ENCODE results near the gene PLA2G4E.

Gene PLA2G4E

DNA sequence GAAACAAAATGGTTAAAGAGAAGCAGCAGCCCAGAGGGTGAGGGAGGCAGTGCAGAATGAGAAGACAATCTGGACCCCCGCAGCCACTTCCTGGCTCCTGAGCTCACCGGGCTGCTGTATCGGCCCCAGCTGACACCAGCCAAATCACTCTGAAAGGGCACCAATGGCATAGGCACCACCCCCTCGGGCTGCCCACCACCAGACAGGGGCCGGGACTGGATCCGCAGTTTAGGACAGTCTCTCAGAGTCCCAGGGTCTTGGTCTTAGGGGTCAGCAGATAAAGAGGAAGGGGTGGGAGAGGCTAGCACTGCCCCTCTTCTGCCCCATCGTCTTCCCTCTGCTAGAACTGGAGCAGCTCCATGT lies 30.6 kb downstream of the PLA2G4E start:
- no peak for DNase-seq

DNA sequence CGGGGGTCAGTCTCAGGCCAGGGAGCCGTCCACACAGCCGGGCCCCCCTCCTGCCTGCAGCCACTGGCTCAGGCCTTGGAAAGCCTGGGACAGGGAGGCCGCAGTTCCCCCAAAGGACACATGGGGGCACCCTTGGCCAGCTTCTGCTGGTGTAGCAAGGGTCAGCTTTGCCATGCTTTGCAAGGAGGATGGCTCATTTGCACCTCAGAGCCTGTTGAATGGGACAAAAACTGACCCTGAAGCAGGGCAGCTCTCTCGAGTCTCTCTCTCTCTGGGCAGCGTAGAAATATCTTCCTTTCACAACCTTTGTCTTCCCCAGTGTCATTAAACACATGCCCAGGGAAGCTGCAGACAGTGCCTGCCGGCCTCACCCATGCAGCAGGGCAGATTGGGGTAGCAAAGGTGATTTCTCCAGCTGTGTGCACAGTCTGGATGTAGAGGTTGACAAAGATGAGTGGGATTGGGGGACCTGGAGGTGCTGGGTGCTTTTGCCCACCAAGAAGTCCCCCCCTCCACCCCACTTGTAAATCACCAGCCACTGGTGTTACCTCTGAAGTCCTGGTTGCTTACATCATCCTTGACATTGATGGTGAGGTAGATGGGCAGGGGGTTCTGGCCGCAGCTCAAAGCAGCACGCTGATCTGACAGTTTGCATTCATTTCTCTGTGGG lies 31.1 kb downstream of the PLA2G4E start:
- DNase-seq: peak; percentile 58

DNA sequence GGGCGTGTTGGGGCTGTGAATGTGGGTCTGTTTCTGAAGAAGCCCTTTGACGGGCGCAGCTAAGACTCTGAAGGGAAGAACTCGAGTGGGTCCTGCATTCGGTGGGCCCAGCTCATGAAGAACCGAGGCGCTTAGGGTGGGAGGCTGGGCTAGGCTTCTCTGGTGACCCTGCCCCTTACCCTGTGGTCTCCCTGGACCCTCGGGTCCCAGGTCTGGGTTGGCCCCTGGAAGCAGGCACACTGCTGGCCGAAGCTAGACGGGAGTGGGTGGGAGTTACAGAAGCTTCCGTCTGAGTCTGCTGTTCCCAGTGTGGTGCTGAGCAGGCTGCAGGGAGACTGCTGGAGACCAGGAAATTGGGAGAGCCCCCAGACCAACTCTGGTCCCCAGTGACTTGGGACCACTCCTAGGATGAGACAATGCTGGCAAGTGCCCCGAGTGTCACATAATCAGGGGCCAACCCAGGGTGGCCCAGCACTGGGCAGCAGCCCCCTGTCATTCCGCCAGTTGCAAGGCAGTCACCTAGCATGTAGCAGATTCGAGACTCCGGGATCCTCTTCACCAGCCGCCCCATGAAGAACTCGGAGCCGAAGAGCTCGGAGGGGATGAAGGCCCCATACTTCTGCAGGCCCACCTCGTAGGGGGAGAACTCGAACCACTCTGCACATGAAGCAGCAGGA lies 31.8 kb downstream of the PLA2G4E start:
- DNase-seq: no peak

DNA sequence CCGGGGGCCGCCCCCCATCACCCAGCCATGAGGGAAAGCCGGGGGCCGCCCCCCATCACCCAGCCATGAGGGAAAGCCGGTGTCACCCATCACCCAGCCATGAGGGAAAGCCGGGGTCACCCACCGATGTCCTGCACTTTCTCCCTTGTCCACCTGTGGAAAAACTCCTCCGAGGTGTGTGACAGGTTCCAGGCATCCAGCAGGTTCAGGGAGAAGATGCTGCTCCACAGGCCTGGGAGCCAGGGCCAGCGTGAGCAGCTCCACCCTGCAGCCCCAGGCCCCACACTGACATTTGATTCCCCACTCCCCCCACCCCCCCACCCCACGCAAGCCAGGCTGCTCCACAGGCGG lies 32.9 kb downstream of the PLA2G4E start:
- no peak for DNase-seq

DNA sequence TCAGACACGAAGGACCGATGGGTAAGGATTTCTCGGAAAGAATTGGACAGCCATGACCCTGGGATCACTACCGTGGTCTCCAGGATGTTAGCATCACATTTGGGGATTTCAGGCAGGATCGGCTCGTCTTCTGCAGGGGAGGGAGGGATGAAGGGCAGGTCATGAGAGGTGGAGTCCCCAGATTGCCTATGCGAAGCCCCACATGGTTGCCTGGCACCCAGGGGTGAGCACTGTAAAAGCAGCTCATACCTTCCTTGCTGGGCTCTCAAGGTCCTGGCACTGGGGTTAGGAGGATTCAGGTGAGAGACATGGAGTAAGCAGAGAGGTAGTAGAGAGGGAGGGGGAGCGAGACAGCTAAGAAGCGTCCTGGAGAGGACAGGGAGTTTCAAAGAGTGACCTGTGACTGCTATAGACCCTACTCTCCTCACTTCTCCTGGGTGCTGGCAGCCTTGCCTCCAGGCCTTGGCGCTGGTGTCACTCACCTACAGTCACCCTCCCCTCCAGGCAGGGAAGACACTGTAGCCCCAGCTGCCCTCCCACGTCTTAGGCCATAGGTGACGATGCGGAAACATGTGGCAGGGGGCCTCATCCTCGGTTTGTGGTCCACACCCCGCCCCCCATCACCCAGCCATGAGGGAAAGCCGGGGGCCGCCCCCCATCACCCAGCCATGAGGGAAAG lies 33.5 kb downstream of the PLA2G4E start:
- DNase-seq: no peak

DNA sequence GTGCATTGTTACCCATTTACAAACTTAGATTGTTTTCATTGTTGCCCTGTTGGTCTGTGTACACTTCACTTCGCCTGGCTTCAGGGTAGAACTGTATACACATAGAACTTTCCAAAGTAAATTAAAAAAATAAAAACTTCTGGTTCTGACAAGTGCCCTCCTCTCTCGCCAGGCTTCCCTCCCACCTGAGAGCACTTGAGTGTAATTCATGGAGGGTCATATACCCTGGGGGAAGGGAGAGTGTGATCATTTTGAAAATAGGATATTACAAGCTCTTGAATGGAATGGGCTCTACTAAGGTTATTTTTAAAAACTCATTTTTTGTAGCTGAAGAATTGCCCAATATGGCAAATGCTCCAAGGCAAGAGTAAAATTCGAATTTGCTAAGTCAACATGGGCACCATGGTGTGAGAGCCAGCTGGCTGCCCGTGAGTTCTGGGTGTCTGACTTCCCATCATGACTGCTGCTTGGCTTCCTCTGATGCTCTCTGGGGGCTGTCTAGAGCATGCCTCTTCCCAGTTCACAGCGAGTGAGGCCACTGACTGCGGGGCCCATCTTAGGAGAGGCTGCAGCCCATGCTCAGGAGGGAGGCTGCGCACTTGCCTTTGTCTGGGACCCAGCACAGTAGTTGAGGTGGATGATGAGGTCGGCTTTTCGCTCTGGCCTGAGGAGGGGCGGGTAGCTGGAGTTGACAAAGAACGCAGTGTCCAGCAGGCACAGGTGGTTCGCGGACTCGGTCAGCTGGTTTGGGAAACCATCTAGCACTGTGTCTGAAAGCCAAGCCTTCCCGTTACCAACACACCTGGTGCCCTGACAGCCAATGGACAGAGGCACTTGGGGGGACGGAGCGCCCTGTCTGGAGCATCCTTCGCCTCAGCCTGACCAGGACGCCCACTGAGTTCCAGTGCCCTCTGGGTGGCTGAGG lies 35.3 kb downstream of the PLA2G4E start:
- no peak for DNase-seq

DNA sequence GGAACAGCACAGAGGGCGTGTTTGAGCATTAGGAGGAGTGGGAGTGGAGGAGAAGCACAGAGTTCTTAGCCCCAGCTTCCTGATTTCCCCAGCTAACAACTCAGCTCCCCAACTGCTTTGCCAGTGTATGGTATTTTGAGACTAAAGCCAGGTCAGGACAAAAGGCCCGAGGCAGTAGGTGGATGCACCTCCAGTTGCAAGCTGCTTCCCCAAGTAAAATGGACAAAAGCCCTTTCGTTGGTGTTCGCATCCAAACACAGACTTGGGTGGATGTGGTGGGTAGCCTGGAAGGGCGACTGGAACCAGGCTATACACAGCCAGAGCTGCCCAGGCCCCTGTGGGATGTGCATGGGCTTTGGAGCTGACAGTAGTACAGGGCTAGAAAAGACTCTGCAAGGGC lies 36.2 kb downstream of the PLA2G4E start:
- no peak for DNase-seq

DNA sequence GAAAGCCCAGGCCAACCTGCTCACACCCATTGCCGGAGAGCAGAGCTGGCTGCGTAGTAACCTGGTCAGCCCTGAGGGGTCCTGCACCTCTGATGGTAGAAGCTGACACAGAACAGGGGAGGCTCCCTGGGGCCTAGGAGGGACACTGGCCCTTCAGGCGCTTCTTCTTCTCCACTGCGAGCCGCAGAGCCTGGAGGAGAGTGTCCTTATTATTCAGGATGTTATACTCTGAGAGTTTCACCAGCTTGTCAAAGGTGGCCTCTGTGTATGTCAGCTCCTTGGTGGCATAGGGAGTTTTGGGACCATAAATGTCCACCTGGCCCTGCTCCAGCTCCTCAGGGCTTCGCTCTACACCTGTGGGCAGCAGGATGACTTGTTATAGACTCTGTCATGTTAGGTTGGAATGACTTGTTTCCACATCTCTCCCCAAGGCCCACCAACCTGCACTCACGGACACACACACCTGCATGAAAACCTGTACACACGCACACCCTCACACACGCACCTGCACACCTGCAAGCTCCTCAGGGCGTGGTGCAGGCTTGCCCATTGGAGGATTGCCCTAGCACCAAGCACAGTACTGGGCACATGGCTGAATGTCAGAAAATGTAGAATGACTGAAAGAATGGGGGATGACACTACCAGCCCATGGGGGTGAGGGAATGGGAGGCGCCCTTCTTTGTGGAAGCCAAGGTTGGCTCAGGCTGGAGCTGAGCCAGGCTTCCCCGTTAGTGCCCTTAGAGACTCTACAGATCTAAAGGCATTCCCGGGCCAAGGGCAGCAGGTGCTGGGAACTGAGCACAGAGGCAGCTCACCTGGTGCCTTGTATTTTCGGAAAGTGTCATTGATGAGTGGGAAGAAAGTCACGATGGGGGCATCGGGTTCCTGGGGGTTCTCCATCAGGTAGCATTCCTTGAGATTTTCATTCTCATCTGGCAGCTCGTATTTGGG lies 36.9 kb downstream of the PLA2G4E start:
- DNase-seq: no peak

DNA sequence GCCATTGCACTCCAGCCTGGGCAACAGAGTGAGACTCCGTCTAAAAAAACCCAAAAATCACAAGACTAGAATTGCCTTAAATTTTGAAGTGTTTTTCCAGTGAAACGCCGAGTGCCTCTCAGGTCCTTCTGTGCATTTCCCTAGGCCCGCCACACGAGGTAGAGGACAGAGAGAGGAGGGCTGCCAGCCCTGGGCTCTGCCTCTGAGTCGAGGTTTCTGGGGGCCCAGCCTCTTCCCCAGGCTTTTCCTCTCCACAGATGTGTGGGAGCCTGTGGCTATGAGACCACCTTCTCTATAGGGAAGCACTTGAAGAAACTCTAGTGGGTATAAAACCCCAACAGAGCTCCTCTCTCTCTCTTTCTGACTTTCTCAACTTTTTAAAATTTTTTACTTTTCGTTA lies 37.6 kb downstream of the PLA2G4E start:
- DNase-seq: no peak

DNA sequence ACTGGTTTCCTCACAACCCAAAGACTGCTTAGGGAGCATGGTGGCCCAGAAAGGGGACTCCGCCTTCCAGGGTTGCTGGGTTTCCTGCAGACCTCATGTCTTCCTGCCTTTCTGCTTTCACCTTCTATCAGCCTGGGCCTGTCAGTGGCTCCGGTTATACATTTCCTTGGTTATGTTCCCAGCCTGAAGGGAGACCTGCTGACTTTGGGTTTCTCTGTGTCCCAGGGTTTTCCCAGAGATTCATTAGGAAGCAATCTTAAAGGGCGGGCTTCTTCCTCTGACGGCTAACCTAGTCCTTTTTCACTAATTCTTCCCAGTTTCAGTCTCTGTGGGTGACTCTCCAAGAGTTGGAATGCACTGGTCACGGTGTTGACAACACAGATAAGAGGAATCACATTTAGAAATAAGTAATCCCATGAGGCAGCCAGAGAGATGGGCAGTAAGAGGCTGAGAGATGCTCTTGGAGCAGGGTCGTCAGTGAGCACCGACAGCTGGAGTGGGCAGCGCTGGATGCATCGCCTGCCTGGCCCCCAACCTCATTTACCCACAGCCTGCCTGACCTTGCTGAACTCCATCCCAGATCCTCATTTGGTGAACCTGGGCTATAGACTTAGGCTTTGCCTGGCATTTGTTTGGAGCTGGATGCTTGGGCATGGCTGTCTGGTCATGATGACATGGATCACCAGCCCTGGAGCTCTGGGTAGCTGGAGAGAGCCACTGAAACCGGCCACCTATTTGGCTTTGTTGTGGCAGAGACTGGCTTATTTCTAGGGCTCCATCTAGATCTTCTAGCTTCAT lies 38.5 kb downstream of the PLA2G4E start:
- DNase-seq: no peak

DNA sequence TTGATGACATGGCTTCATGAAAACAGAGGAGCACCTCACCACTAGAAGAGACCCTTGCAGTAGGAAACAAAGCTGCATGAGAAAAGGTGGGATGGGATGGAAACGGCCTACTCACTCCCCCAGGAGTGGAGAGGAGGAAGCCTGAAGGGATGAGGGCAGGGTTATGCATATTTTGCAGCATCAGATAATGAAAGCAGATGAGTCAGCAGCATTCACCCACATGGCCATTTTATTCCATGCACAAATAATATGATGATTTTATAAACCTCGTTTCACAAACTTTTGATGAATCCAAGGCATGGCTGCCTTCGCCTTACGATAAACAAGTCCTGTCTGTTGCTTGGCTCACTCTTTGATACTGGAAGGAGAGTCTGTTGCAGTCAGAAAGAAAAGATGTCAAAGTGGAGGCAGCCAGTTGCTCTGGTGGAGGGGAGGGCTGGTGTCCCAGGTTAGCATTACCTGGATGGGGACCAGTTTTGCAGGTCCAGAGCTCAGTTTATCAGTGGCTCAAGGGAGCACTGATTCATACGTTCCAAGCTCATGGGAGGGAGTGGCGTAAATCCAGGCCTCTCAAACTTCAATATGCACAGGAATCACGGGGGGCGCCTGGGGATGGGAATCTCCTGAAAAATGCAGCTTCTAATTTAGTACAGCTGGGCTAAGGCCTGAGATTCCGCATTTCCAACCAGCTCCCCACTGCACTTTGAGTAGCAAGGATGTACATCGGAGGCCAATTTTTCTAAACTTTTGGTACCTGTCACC lies 39.3 kb downstream of the PLA2G4E start:
- no peak for DNase-seq

DNA sequence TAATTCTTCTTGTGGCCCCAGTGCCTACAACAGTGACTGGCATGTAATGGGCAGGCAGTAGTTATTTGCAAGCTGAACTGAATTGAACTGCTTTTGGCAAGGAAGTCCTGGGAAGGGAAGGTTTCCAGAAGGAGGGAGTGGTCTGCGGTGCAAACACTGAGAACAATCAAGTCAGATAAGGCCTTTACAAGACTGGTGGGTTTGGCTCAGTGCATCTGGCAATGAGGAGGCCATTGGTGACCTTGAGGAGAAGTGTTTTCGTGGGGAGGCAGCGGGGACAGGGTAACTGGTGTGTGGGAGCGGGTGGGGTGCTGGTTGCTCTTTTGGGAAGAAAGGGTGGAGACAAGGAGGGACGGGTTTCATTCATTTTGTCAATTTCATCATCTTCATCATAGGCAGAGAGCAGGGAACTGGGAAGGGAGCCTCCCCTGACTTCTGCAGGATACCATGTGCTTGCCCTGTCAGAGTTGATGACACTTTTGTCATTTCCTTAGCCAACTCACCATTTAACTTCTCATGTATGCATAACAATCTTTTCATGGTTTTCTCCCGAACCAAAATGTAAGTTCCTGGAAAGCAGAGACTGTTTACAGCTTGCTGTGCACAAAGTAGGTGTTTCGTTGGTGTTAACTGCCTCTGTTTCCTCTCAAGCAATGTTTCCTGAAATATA lies 40.1 kb downstream of the PLA2G4E start:
- DNase-seq: no peak

DNA sequence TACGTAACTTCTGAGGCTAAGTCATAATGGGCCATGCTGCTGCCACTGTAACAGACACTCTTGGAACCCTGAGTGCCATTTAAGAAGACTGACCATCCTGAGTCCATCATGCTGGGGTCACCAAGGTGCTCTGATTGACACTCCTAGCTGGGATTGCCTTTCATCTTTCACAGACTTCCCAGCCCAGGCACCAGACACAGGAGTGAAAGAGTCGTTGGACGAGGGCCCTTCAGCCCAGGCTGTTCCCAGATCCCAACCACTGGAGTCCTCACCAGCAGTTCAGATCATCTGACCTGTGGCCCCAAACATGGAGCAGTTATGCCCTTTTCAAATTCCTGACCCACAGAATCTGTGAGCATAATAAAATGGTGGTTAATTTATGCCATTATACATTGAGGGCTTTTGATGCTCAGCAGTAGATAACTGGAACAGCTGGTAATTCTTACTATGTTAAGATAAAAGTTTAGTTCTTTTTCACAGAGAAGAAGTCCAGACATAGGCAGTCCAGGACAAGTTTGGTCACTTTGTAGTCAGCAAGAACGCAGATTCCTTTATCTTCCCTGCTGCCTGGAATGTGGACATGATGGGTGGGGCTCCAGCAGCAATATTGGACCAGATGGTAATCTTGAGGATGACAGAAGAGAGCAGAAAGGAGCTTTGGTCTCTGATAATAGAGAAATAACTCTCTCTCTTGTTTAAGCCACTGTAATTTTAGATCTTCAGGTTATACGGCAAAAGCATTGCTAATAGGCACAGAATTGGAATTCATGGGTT lies 41.2 kb downstream of the PLA2G4E start:
- DNase-seq: no peak

DNA sequence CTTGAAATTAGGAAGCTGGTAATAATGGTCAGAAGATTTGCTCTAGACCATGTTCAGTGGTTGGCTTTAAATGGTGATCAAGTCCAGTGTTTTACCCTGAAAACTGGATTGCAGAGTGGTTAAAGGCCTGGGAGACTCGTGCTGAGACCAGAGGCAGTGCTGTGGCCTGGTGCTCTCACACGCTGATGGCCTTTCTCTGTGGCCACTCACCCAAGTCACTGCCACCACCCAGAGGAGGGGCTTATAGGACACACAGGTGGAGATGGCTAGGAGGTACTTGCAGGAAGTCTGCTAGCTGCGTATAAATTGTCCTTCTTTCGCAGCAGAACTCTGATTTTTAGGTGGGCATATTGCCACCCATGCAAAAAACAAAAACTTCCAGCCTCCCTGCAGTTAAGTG lies 42.3 kb downstream of the PLA2G4E start:
- no peak for DNase-seq

DNA sequence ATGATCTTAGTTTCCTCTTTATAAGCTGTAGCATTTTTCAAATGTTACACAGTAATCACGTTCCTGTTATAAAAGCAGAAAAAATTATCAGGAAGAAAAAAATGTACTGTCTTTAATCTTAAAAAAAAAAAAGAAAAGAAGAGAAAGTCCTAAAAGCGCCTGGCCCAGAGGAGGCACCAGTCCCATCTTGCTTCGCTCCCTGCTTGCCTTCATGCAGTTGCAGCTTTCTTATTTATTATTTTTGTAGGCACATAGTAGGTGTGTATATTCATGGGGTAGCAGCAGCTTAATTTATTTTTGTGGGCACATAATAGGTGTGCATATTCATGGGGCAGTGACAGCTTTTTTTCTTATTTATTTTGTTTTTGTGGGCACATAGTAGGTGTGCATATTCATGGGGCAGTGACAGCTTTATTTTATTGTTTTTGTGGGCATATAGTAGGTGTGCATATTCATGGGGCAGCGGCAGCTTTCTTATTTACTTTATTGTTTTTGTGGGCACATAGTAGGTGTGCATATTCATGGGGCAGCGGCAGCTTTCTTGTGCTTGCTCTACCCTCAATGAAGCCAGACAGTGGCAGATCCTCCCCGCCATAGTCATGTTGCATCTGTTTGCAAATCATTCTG lies 43.0 kb downstream of the PLA2G4E start:
- no peak for DNase-seq

DNA sequence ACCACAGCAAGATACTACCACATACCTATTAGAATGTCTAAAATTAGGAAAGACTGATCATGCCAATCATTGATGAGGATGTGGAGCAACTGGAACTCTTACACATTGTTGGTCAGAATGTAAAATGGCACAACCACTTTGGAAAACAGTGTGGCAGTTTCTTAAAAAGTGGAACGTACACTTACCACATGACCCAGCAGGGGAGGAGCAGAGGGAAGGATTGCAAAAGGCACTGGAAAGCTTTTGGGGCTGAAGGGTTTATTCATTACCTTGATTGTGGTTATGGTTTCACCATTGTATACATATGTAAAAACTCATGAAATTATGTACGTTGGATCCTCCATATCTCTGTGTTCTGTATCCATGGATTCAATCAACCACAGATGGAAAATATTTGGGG lies 45.2 kb downstream of the PLA2G4E start:
- DNase-seq: no peak

DNA sequence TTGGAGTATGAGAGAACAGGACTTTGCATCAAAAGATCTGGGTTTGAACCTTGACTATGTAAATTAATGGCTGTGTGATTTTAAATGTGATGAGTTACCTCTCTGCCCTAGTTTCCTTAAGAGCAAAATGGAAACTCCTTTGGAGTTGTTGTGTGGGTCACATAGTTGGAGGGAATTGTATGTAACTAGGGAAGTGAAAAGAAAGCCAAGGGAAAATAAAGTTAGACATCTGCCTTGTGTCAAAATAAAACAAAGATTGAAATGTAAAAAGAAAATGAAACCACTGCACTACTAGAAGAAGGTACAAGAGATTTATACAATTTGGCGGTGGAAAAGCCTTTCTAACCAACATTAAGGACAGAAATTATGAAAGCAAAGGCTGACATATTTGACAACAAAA lies 46.8 kb downstream of the PLA2G4E start:
- no peak for DNase-seq

Data from T1000 (cell line).